ENCODE data around the gene SMOC2.
"Not testable (repeated sequence)": the region's sequence is repeated elsewhere in the genome, so short reads cannot be mapped to it uniquely, and the experiment has no call there.

Gene SMOC2

GRCh38 chr6:168683621-168684020 lies 242.6 kb downstream of the SMOC2 start:
- DNase-seq (ENCODE audit: low spot score), result no peak

DNA sequence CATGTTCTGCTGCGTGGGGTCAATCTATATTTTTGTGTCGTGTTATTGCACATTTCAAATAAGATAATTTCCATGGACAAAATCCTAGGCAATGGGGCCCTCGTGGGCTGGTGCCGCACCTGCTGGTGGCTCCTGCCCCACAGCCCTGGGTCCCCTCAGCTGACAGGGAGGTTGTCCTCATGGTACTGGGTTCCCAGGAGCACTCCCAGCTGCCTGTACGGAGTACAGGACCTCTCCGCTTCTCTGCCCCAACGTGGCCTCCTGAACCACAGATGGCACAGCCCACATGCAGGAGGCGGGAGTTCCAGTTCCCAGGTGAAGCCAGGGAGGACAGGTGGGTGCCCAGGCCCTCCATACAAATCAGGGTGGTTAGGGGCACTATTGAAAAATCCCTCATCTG lies 243.5 kb downstream of the SMOC2 start:
- DNase-seq (ENCODE audit: low spot score), result no peak

DNA sequence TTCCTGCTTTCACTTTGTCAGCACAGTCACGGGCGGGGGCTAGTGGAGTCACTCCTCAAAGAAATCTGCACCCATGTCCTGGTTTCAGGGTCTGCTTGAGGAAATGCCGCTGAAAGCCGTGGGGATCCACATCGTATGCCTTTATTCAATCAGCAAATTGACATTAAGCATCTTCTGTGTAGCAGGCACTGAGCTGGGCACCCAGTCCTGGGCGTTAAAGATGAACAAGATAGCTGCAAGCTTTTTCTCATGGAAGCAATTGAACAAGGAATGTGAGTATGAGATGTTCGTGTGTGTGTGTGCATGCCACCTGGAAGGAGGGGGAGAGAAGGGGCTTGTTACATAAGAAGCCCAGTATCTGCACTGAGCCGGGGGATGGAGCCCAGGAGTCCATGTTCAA lies 243.9 kb downstream of the SMOC2 start:
- no peak for DNase-seq (ENCODE audit: low spot score)

GRCh38 chr6:168686029-168686738 lies 245.2 kb downstream of the SMOC2 start:
- DNase-seq (ENCODE audit: low spot score), result no peak

GRCh38 chr6:168686831-168687730 lies 246.1 kb downstream of the SMOC2 start:
- no peak for DNase-seq (ENCODE audit: low spot score)

- no peak for DNase-seq (ENCODE audit: low spot score)
These were observed 249.3 kb downstream of the SMOC2 start for GRCh38 chr6:168690271-168690670.

- no peak for DNase-seq (ENCODE audit: low spot score)
These were observed 250.8 kb downstream of the SMOC2 start for GRCh38 chr6:168691774-168692173.

- no peak for DNase-seq (ENCODE audit: low spot score)
These were observed 251.4 kb downstream of the SMOC2 start for GRCh38 chr6:168692193-168692914.

DNA sequence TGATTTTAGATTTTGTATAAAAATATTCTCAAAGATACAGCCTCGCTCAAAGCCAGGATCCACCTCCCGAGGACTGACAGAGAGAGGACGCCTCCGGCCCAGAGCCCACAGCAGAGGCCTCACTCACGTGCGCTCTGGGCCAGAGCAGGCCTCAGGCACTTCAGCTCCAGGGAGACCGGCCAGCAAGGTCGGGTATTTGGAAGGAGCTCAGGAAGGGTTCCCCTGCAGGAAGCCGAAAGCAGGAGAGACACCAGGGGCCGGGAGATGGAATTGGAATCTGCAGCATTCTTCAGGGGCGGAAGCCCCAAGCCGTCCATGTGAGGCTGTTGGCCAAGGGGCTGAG lies 251.9 kb downstream of the SMOC2 start:
- not testable (repeated sequence) for DNase-seq (ENCODE audit: low spot score)

DNA sequence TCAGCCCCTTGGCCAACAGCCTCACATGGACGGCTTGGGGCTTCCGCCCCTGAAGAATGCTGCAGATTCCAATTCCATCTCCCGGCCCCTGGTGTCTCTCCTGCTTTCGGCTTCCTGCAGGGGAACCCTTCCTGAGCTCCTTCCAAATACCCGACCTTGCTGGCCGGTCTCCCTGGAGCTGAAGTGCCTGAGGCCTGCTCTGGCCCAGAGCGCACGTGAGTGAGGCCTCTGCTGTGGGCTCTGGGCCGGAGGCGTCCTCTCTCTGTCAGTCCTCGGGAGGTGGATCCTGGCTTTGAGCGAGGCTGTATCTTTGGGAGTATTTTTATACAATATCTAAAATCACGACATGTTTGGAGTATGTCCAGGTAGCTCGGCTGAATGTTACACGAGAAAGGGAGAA lies 253.8 kb downstream of the SMOC2 start:
- not testable (repeated sequence) for DNase-seq (ENCODE audit: low spot score)

- no peak for DNase-seq (ENCODE audit: low spot score)
These were observed 254.7 kb downstream of the SMOC2 start for GRCh38 chr6:168695701-168696100.

- no peak for DNase-seq (ENCODE audit: low spot score)
These were observed 257.9 kb downstream of the SMOC2 start for GRCh38 chr6:168698923-168699322.

GRCh38 chr6:168699631-168700295 lies 258.8 kb downstream of the SMOC2 start:
- no peak for DNase-seq (ENCODE audit: low spot score)

DNA sequence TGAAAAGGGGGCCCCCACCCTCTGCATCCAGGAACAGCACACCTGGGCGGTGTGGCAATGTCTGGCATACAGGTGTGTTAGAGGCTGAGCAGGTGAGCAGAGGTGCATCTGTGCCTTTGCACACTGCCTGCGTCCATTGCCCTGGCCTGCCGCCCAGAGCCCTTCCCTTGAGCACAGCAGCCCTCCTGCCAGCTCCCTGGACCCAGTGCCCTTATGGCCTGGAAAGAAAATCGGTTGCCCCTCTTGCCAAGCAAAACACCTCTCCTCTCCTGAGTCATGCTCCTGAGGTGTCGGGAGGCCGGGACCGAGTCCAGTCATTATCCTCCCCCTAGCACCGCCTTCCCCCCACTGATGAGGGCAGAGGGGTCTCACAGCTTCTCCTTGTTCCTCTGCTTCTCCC lies 259.9 kb downstream of the SMOC2 start:
- no peak for DNase-seq (ENCODE audit: low spot score)

GRCh38 chr6:168703990-168704389 lies 263.0 kb downstream of the SMOC2 start:
- no peak for DNase-seq (ENCODE audit: low spot score)

- no peak for DNase-seq (ENCODE audit: low spot score)
These were observed 263.7 kb downstream of the SMOC2 start for GRCh38 chr6:168704678-168705077.

- DNase-seq (ENCODE audit: low spot score), result not testable (repeated sequence)
These were observed 264.3 kb downstream of the SMOC2 start for GRCh38 chr6:168705271-168705670.

DNA sequence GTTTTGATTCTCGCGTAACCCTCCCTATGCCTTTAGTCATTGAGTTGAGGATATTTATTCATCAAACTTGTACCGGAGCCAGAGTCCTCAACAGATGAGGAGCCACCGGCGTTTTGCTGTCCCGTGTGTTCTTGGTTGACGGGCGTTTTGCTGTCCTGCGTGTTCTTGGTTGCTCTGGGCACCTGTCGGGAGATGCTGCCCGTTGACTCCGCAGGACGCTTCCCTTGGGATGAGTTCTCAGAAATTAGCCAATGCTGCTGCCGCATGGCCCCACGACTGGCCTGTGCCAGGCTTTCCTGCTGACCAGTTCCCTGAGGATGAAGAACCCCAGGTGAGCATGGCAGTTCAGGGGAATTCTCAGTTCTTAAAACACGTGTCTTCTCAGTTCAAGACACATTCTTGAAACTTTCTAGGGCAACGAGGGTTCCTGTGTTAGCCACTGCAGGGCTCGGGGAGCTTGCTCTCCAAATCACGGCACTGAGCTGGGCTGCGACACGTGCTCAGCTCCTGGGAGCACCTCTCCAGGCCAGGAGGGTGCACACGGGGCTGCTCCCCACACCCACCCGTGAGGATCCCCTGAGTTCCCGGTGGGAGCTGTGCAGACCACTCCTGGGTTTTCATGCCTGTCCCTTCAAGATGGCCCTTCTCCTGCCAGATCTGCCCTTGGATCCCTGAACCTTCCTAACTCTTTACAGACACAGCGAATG lies 265.6 kb downstream of the SMOC2 start:
- no peak for DNase-seq (ENCODE audit: low spot score)

GRCh38 chr6:168708526-168708925 lies 267.5 kb downstream of the SMOC2 start:
- DNase-seq (ENCODE audit: low spot score), result no peak

DNA sequence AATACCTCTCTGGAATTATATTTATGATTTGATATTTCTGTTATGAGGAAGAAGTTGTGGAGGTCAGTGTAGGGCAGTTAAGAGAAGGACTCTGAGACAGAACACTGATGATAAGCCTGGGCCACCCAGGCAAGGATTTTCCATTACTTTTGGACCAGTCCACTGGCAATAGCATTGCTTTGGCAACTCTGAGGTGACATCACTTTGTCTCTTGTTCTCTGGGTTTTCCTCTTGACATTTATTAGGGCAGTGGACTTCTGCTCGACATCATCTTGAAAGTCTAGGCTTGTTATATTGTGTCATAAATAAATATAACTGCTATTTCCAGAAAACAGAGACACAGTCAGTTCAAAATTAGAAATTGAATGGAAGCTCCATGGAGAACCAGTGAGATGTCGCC lies 268.0 kb downstream of the SMOC2 start:
- DNase-seq (ENCODE audit: low spot score), result no peak

GRCh38 chr6:168709390-168709789 lies 268.4 kb downstream of the SMOC2 start:
- no peak for DNase-seq (ENCODE audit: low spot score)

DNA sequence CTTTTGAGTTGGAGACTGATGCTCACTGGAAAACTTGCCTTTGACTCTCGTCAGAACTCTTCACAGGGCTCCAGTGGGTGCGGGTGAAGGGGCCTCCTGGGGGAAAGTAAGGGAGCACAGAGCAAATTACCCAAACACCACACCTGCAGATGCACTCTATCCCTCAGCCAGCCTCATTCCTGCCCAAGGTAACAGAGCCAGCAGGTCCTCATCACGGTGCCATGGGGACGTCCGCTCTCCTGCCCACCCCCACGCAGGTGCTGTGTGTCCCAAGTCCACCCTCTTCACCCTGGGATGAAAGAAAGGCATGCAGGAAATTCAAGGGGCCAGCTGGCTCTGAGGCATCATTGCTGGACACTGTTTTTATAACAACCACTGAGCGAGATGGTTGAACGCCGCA lies 269.0 kb downstream of the SMOC2 start:
- no peak for DNase-seq (ENCODE audit: low spot score)
